ENCODE results near the gene HSPB6.

DNA sequence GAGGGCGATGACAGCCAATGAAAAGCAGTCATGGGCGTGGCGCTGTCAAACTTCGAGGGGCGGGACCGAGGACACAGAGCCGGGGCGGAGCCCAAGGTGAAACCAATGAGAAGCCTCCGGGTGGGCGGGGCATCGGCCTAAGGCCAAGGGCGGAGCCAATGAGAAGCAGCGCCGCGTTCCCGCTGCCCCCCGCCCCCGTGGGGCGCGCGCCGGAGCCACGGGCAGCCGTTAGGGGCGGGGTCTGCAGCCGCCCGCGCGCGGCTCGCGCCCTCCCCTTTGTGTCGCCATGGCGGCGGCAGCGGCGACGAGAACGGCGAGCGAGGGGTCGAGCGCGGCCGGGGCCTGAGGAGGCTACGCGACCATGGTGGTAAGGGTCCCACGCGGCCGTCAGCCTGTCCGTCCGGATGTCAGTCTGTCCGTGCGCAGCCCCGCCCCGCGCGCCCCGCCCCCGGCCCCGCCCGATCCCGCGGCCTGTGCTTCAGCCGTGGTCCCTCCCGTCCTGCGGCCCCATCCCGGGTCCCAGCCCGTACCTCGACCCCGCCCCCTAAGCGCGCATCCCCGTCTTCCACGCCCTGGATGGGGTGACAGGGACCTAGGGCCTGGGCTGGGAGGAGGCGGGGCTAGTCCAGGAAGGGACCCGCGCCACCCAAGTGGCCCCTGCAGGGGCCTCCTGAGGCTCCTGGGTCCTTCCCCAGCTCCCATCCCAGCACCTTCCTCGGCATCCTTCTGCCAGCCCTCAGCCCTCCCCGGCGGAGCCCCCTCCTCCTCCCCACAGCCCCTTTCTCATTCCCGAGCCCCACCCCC lies 18.7 kb upstream of the HSPB6 start, which contains the start of gene ARHGAP33:
- TF ChIP-seq, protein P1, sequence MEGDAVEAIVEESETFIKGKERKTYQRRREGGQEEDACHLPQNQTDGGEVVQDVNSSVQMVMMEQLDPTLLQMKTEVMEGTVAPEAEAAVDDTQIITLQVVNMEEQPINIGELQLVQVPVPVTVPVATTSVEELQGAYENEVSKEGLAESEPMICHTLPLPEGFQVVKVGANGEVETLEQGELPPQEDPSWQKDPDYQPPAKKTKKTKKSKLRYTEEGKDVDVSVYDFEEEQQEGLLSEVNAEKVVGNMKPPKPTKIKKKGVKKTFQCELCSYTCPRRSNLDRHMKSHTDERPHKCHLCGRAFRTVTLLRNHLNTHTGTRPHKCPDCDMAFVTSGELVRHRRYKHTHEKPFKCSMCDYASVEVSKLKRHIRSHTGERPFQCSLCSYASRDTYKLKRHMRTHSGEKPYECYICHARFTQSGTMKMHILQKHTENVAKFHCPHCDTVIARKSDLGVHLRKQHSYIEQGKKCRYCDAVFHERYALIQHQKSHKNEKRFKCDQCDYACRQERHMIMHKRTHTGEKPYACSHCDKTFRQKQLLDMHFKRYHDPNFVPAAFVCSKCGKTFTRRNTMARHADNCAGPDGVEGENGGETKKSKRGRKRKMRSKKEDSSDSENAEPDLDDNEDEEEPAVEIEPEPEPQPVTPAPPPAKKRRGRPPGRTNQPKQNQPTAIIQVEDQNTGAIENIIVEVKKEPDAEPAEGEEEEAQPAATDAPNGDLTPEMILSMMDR (IDR thresholded peaks at IDR 0.05): no peak
- TF ChIP-seq GABPA (IDR thresholded peaks at IDR 0.05; ENCODE audit: low read depth) (no peak), CHD2 (IDR thresholded peaks at IDR 0.05; ENCODE audit: low read length, partially characterized antibody) (no peak), POLR2AphosphoS5 (IDR thresholded peaks at IDR 0.05; ENCODE audit: low read depth, low read length) (no peak), RAD21 (IDR thresholded peaks at IDR 0.05; ENCODE audit: low read length) (no peak), YY1 (IDR thresholded peaks at IDR 0.05; ENCODE audit: low read depth) (no peak), RCOR1 (IDR thresholded peaks at IDR 0.05; ENCODE audit: low read length) (no peak), RFX5 (IDR thresholded peaks at IDR 0.05; ENCODE audit: low read length) (peak; percentile 58; the same call in 1 of the 2 replicates), SIN3A (IDR thresholded peaks at IDR 0.05; ENCODE audit: borderline replicate concordance, low read depth, low read length) (peak; percentile 62; the same call in 1 of the 2 replicates), ELF1 (IDR thresholded peaks at IDR 0.05) (no peak), EP300 (IDR thresholded peaks at IDR 0.05; ENCODE audit: borderline replicate concordance in 1 of 2, low read depth in 1 of 2, low read length in 1 of 2) (no peak)
- TF ChIP-seq, protein P2, sequence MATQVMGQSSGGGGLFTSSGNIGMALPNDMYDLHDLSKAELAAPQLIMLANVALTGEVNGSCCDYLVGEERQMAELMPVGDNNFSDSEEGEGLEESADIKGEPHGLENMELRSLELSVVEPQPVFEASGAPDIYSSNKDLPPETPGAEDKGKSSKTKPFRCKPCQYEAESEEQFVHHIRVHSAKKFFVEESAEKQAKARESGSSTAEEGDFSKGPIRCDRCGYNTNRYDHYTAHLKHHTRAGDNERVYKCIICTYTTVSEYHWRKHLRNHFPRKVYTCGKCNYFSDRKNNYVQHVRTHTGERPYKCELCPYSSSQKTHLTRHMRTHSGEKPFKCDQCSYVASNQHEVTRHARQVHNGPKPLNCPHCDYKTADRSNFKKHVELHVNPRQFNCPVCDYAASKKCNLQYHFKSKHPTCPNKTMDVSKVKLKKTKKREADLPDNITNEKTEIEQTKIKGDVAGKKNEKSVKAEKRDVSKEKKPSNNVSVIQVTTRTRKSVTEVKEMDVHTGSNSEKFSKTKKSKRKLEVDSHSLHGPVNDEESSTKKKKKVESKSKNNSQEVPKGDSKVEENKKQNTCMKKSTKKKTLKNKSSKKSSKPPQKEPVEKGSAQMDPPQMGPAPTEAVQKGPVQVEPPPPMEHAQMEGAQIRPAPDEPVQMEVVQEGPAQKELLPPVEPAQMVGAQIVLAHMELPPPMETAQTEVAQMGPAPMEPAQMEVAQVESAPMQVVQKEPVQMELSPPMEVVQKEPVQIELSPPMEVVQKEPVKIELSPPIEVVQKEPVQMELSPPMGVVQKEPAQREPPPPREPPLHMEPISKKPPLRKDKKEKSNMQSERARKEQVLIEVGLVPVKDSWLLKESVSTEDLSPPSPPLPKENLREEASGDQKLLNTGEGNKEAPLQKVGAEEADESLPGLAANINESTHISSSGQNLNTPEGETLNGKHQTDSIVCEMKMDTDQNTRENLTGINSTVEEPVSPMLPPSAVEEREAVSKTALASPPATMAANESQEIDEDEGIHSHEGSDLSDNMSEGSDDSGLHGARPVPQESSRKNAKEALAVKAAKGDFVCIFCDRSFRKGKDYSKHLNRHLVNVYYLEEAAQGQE (IDR thresholded peaks at IDR 0.05; ENCODE audit: low read depth, low read length): no peak

All from SK-N-SH (cell line).